Stimulated activated CD4-positive, alpha-beta T cell treated with anti-CD3 and anti-CD28 coated beads, Interleukin-1b, Interleukin-23, amount 100 ng/mL, for 1 hour (primary cell): ENCODE data around the gene MSL3.

Source experiments
- DNase-seq, 2 donors: peaks; one replicate each; pipeline ENCODE4 v3.0.0-alpha.2; 2020; ENCODE audit warnings: low read depth in 2 of 2

MSL3 gene, protein sequence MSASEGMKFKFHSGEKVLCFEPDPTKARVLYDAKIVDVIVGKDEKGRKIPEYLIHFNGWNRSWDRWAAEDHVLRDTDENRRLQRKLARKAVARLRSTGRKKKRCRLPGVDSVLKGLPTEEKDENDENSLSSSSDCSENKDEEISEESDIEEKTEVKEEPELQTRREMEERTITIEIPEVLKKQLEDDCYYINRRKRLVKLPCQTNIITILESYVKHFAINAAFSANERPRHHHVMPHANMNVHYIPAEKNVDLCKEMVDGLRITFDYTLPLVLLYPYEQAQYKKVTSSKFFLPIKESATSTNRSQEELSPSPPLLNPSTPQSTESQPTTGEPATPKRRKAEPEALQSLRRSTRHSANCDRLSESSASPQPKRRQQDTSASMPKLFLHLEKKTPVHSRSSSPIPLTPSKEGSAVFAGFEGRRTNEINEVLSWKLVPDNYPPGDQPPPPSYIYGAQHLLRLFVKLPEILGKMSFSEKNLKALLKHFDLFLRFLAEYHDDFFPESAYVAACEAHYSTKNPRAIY

DNA sequence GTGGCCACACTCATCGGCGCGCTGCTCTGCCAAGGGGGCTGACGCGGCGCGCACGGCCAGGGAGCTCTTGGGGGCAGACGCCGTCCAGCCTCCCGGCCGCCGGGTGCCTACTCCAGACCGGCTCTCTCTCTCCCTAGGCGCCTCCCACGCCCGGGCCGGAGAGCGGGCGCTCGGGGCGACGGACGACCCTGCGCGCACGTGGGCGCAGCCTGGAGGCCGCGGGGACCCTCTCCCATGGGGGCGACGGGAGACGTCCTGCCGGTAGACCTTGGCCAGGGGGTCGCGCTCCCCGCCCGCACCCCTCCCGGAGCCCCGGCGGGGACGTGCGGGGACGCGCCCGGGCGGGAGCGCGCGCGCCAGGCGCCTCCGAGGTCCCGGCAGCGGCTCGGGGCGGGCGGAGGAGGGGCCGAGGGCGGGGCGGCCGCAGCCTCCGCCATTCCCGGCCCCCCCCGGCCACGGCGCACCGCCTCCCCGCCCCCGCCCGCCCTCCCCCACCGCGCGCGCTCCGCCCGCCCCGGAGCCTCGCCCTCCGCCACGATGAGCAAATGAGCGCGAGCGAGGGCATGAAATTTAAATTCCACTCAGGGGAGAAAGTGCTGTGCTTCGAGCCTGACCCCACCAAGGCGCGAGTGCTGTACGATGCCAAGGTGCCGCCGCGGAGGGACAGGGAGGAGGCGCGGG is at the start of gene MSL3:
TSS of gene MSL3 (plus strand) at position 519 of the 681 bp plus-strand sequence. CDS start at position 546, 27 bp downstream.
- peak in 1 of 2 donors; percentile 32 for DNase-seq

DNA sequence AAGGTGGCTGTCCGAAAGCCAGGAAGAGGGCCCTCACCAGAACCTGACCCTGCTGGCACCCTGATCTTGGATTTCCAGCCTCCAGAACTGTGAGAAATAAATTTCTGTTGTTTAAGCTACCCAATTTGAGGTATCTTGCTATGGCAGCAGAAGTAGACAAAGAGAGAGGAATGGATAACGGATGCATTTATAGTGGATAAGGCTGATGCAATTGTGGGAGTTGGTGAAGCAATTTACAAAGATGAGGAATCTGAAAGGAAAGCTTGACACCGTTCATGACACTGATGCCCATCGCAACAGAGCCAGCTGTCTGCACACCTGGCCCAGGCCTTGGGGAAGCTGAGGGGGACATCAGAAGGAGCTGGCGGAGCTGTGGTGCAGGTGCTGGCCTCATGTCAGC is 35.7 kb upstream of the MSL3 start:
- DNase-seq = no peak

DNA sequence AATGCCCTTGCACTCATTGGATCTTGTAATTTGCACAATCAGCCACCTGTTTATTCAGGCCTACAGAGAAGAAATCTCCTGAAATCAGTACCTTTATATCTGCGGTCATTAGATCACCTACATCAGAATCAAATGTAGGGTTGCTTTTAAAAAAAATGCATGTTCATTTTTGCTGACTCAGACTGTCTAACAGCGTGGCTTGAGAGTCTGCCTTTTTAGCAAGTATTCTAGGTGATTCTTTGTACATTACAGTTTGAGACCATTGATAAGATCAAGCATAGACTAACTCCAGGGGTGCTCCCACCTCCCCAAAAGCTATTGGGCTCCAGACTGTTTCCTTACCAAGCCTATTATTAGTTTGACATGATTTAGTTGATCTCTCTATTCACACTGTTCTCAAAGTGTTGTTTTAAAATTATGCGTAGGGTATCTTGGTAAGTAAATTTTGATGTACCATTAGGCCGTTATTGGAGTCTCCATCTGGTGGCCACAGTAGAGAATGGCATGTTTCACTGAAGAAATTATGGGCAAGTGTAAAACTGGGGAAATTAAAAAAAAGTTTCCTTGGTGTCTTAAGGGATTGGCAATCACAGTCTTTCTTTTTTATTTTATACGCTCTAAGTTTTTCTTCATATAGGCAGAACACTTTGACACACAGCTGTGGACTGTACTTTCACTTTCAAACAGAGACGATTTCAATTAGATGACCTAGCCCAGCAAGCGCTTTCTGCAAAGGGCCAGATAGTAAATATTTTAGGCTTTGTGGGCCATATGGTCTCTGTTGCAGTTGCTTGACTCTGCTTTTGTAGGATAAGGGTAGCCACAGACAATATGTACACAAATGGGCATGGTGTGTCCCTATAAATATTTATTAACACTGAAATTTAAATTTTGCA is 33.7 kb upstream of the MSL3 start:
- no peak for DNase-seq

DNA sequence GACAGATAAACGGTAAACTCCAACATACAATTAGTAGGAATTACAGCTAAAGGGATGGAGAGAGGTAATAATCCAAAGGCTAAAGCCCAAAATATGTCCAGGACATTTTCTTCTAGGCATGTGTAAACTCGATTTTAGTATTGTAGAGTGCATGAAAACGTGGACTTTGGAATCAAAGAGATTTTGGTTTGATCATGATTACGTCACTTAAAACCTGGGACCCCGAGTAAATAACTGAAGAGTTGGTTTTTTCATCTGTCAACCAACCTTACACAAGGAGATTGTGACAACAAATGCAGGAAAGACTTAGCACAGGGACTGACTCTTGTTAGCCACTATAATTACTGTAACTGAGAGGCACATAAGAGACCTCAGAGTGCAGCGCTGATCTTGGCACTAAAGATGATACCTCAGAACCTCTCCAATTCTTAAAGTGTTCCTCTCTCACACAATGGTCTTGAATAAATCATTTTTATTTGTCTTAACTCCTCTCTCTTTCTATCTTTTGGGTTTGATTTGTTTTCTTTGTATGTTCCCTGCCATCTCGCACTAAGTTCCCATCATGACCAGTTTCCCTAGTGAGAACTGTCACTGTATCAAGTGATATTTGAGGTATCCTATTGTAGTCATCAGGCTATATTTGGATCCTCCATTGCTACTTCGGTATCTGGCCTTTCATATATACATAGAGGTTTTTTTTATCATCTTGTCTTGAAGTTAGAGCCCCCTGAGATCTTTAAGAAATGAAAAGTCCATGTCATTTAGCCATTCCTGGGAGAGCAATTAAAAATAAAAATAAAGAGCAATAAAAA is 32.2 kb upstream of the MSL3 start:
- DNase-seq = no peak

DNA sequence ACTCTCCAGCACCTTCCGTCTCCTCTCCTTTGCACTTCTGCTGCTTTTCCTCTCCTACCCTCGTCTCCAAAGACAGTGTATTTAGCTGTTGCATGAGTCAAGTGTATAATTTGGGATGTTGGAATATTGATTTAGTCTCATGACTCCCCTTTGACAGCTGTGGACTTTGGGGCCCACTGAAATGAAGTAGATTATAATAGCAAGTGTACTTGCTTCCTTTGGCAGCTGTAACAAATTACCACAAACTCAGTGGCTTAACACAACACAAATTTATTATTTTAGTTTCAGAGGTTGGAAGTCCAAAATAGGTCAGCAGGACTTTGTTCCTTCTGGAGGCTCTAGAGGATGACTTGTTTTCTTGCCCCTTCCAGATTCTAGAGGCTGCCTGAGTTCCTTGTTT is 29.5 kb upstream of the MSL3 start:
- no peak for DNase-seq

DNA sequence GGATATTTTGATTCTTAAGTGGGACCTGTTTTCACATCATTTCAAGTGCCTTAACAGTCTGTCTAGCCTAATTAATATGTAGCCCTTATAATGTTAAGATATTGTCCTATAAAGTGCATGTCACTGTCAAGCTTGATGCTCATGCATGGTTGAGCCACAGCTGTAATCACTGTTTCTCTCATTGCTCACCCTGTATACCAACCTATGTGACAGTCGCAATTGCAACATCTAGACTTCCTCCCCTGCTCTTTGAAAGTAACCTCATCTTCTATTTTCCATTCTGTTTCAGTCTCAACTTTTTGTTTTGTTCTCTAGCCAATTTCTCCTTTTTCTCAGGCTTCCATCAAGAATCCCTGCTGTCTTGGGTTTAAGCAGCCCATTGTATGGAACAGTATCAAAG is 24.4 kb upstream of the MSL3 start:
- no peak for DNase-seq

DNA sequence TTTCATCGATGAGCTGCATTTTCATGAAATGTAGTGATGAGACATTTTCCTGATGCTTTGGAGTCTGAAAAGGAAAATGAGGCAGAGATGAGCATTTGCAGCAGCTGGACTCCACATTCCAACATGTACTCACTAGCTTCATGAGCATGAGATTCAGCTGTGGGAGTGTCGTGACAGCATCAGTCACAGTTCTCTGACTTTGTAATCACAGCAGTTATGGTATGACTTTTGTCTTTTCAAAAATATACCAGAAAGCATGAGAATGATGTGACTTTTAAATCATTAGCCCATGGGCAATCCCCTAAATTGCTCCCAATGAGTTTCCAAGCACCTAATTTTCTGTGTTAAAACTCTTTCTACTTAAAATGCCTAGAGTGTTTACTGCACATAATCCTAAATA is 18.3 kb upstream of the MSL3 start:
- DNase-seq = no peak

DNA sequence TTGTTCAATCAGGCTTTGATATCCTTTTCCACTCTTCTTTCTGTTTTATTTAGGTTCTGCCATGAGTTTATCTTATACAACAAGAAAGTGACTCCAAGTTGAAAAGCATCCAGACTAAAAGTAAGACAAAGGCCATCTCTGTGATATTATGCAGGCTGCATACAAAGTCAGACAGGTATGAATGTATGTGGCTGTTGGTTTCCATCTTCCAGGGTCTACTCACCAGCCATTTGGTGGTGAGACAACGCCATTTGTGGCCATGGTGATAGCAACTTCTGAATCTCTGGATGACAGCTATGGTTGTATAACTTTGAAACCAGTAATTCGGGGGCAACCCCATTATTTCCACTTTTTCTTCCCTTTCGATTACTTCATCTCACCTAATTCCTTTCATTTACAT is 17.2 kb upstream of the MSL3 start:
- DNase-seq = no peak

DNA sequence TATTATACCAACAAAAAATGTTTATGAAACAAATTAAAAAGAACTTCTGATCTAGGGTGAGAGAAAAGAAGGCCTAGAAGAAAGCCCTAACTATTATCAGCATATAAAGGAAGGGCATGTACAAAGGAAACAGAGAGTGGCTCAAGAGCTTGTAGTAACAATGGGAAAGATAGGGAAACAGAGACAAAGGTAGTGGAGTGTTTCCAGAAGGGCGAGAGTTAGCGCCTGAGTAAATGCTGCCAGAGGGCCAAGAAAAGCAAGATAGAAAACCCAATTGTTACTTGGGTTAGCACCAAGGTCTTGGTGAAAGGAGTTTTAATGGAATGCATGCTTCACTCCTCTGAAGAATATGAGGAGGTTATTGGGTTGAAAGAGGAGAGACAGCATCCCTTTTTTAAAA is 16.5 kb upstream of the MSL3 start:
- no peak for DNase-seq

DNA sequence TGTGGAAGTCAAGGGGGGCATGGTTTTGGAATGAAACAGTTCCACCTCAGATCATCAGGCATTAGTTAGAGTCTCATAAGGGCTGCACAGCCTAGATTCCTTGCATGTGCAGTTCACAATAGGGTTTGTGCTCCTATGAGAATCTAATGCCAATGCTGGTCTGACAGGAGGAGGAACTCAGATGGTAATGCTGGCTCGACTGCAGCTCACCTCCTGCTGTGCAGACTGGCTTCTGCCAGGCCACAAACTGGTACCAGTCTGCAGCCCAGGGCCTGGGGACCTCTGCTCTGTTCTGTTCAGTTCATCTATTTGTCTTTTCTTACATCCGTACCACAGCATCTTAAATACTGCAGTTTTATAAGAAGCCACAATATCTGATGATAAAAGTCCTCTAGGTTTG is 12.2 kb upstream of the MSL3 start:
- no peak for DNase-seq

DNA sequence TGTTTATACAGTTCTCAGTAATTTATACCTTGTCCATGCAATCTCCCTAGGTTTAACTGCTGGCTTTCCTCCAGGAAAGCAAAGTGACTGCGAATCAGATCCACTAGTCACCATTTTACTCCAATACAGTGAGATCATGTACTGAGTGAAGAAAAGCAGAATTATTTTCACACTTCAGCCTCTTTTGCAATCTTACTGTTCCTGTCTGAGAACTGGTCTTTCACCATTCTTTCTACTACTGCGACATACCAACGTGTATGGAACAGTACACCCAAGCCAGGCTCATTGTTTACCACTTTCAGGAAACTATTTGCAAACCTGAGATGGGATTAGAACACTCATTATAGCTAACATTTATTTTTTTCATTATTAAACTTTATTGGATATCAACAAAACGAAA is 8.0 kb upstream of the MSL3 start:
- no peak for DNase-seq

DNA sequence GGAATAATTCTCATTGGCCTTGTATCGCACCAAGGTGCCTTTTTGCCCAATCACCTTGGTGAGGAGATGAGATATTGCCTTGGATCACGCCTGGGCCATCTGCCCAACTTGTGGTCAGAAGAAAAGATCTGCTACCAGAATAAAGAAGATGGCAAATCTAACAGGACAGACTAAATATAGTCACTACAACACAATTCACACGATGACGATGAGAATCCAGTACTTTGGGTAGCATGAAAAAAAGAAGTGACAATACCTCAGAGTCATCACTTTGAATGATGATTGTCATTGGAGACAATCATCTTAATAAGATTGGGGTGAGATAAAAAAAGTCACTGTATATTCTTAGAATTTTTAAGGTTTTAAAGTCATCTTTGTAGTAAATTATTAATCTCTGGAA is 7.3 kb upstream of the MSL3 start:
- DNase-seq = no peak

DNA sequence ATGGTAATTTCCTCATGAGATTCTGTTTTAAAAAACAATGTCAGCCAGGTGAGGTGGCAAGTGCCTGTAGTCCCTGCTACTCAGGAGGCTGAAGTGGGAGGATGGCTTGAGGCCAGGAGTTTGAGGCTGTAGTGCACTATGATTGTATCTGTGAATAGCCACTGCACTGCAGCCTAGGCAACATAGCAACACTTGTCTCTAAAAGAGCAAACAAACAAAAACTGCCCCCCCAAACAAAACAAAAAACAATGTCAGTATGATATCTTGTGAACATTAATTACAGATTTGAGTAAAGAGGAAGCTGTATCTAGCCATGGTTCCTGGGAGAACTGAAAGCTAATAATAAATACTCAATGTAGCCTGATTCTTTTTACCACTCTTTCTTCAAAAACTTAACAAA is 6.8 kb upstream of the MSL3 start:
- no peak for DNase-seq

DNA sequence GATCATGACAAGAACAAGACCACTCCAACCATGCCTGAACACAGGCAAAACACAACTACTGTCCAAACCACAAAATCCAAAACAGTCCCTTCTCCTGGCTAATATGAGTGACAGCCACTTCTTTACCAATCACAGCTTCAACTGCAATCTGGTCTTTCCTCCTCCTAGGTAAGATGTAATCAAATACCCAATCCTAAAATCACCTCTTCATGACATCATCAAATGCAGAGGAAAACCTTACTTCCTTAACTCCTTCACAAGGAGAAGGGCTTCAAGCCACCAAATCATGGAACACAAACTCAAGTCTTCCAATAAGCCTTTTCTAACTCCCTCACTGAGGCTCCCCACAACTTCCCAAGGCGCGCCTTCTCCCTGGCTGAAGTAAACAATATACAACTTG is 4.4 kb upstream of the MSL3 start:
- no peak for DNase-seq

DNA sequence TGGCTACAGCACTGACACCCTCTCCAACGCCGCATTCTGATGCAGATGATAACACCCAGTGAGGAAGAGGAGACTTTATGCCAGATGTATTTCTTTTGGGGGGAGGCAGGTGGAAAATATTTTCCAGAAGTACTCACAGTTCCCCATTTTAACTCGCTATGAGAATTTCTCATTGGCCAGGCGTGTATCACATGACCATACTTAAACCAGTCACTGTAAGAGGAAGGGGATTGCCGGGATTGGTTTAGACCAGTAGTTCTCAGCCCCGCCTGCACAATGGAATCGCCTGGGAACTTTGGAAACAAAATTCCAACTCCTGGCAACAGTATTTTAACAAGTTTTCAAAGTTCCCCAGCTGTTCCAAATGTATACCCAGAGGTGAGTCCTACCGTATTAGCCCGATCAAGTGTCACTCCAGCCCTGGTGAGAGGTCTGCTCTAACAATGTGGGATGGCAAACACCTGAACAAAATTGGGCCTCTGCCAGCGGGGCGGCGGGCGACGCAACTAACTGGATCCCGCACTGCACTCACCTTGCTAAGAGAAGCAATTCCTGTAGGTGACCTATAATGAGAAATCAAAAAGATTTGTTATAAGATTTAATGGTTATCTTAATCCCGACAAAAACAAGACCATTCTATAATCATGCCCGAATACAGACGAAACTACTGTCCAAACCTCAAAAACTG is 2.9 kb upstream of the MSL3 start:
- no peak for DNase-seq

DNA sequence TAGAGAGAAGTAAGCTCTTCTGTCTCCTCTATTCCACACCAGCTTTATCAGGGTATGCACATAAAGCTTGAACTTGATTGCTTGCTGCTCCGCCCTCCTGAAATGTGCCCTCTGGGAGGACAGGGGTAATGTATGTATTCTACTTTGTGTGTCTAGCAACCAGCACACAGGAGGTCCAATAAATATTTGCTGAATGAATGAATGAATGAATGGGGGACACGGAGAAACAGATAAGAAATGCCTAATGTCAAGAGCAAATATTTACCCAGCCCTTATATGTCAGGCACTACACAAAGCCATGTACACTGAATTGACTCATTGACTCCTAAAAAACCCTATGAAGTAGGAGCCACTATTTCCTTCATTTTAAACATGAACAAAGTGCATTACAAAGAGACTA is 2.3 kb upstream of the MSL3 start:
- no peak for DNase-seq

DNA sequence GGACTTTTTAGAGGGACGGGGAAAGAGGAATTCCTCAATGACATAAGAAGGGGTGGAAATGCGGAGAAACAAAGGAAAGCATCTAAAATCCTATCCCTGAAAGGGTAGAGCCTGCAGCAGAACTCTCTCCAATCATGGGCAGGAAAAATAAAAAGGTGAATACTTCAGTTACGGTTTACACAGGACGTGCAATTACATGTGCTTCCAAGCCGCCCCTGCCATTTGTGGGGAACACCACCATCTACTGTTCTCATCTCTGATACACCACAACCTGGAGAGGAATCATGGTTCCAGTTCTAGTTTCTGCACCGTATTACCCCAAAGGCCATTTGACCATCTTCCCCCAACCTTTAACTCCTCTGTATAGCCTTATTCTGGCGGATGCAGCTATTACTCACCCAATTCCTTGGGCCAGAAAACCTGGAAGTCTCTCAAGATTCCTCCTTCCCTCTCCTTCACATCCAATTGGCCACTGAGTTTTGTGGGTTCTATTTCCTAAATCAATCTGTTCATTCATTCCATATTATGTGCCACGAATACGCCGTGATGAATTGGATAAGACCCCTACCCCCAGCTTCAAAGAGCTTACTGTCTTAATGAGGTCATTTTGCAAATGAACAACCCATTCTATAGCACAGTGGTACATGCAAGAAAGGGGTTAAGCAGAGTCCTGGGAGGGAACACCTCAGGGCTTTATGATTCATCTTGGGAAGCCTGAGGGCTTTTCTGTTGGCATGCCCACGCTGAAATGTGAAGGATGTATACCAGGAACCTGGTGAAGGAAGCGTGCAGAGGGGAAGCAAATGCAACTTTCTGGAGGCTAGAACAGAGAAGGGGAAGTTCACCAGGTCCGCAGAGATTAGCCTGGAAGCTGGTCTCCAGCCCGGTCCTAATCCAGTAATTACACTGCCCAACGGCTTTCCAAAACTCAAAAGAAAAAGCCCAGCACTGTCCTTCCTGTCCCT is 1.4 kb upstream of the MSL3 start:
- no peak for DNase-seq

DNA sequence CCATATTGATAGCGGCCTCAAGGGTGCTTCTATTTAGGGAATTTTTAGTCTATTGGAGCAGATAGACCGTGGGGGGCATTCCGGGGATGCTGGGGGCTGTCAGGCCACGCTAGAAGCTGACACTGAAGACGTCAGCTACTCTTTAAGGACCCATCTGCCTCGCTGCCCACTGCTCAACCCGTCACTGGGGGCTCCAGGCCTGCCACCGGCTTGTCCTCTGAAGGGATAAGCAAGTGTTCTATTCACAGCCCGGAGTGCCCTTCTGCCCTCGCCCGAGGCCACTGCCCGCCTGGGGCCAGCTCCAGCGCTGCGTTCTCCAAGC is 679 bp upstream of the MSL3 start:
- DNase-seq = no peak

DNA sequence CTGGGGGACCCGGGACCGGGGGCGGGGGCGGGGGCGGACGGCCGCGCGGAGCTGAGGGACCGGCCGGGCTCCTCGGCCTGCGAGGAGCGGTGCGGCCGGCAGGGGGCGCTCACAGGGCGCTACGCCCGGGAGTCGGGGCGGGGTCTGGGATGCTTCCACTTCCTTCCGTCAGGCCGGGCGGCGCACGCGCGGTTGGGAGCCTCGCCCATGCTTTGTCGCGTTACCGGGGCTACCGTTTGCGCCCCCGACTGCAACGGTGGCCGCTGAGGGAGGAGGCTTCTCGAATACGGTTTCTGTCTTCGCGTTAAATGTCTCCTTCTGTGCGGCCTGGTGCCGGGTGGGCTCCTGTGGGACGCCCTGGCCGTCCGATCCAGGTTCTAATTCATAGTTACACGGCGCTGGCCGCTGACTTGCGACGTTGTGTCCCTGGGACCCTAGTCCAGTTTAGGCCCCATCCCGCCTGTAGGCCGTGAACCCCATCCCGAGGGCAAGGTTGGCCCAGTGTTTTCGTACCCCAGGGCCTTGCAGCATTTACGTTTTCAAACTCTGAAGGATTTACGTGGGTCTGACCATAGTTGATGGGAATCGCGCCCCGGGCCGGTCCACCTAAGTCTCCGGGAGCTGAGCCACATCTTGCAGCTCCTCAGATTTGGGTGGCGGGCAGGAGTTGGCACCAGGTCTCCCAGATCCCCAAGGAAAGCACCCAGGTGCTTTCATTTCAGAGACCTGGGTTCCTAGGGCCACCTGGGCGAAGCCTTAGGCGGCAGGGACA is 549 bp downstream of the MSL3 start:
- peak; percentile 72 to 74 for DNase-seq
